GM12891 (cell line): ENCODE data around the gene C9orf43.
A peak's percentile ranks its signal among the peaks of the same experiment; 100 is the strongest.
"Not testable (repeated sequence)": the region's sequence is repeated elsewhere in the genome, so short reads cannot be mapped to it uniquely, and the experiment has no call there.

Experiments used
- DNase-seq: peaks from one replicate; pipeline ENCODE4 v3.0.0; 2011; ENCODE audit warnings: low spot score; ENCODE audit not compliant: insufficient read length
- FAIRE-seq: peaks from 2 replicates; lab custom pipeline; 2011; peaks lifted over from hg19 to GRCh38; lab: Jason Lieb, UNC
- PAX5 ChIP-seq: IDR thresholded peaks from 2 replicates; pipeline ENCODE4 v1.6.1; 2011; ENCODE audit warnings: low read length, moderate library complexity, mild to moderate bottlenecking; ENCODE audit not compliant: insufficient read depth, severe bottlenecking
- POLR2A ChIP-seq: IDR thresholded peaks from 2 replicates; pipeline ENCODE4 v1.6.1; 2011; ENCODE audit warnings: low read depth, low read length, control low read depth
- POLR2AphosphoS5 ChIP-seq: IDR thresholded peaks from 2 replicates; pipeline ENCODE4 v1.6.1; 2011; ENCODE audit warnings: low read depth, low read length, control low read depth
- POU2F2 ChIP-seq: IDR thresholded peaks from 2 replicates; pipeline ENCODE4 v1.6.1; 2011; ENCODE audit warnings: low read depth, mild to moderate bottlenecking, control low read depth, low read length, moderate library complexity
- SPI1 ChIP-seq: IDR thresholded peaks from 2 replicates; pipeline ENCODE4 v1.6.1; 2011; ENCODE audit warnings: low read depth, low read length, control low read depth
- TAF1 ChIP-seq: IDR thresholded peaks from 2 replicates; pipeline ENCODE4 v1.6.1; 2011; ENCODE audit warnings: low read depth, low read length, control low read depth

Gene C9orf43

GRCh38 chr9:113397203-113397631, 13.3 kb upstream of the C9orf43 start:
- FAIRE-seq (no peak), DNase-seq (no peak)
- no peak for TF ChIP-seq POU2F2

- FAIRE-seq (no peak), DNase-seq (no peak)
- TF ChIP-seq TAF1 (no peak), POU2F2 (no peak), SPI1 (no peak), PAX5 (no peak), POLR2A (no peak)
These were observed 11.8 kb upstream of the C9orf43 start for GRCh38 chr9:113398796-113399195.

- TF ChIP-seq TAF1 (no peak), POLR2AphosphoS5 (no peak), POLR2A (no peak), SPI1 (no peak), POU2F2 (no peak), PAX5 (no peak)
- DNase-seq (no peak), FAIRE-seq (no peak)
These were observed 10.8 kb upstream of the C9orf43 start for GRCh38 chr9:113399646-113400200.

GRCh38 chr9:113401027-113401792, 9.3 kb upstream of the C9orf43 start, which contains the start of gene ALAD:
TSS of gene ALAD (minus strand) at chr9:113401284. CDS start at chr9:113393559, 7,725 bp downstream.
- FAIRE-seq (peak; percentile 98), DNase-seq (peak; percentile 98)
- peak; percentile 39 for TF ChIP-seq PAX5
- TF ChIP-seq POLR2A: 0 out of 2 replicates have a peak, but pooled peaks have one; percentile 30
- TF ChIP-seq SPI1: no peak

GRCh38 chr9:113403646-113404045, 6.9 kb upstream of the C9orf43 start:
- TF ChIP-seq SPI1 (no peak), POU2F2 (no peak), TAF1 (no peak), PAX5 (no peak), POLR2AphosphoS5 (no peak), POLR2A (no peak)
- FAIRE-seq (no peak), DNase-seq (no peak)

- not testable (repeated sequence) for FAIRE-seq, DNase-seq
- 0 out of 2 replicates have a peak, but pooled peaks have one; percentile 11 for TF ChIP-seq POLR2A
These were observed 4.2 kb upstream of the C9orf43 start for GRCh38 chr9:113406353-113406752.

GRCh38 chr9:113406873-113407511, 3.6 kb upstream of the C9orf43 start:
- peak; percentile 5 for FAIRE-seq
- not testable (repeated sequence) for DNase-seq

GRCh38 chr9:113409481-113409880, 1.1 kb upstream of the C9orf43 start:
- DNase-seq (no peak), FAIRE-seq (no peak)
- TF ChIP-seq POLR2AphosphoS5 (no peak), POU2F2 (no peak), SPI1 (no peak), TAF1 (no peak), PAX5 (no peak), POLR2A (no peak)

GRCh38 chr9:113409883-113410206, 702 bp upstream of the C9orf43 start:
- DNase-seq (no peak), FAIRE-seq (no peak)
- no peak for TF ChIP-seq POLR2A
- TF ChIP-seq POU2F2: no peak
- no peak for TF ChIP-seq SPI1

GRCh38 chr9:113416149-113416721, 5.7 kb downstream of the C9orf43 start:
- FAIRE-seq (peak; percentile 99), DNase-seq (peak; percentile 39)
- TF ChIP-seq POLR2A: no peak
- TF ChIP-seq TAF1: no peak
- TF ChIP-seq SPI1: peak; percentile 92
- no peak for TF ChIP-seq POU2F2
- no peak for TF ChIP-seq POLR2AphosphoS5
